HG03039 (cell line): Measurements from ENCODE around the gene DCANP1.

ENCODE experiments used
- ATAC-seq: cut with Tn5 transposase; IDR thresholded peaks from one replicate; pipeline ENCODE4 v1.9.1; 2021; ENCODE audit warnings: mild to moderate bottlenecking, moderate library complexity; ENCODE audit not compliant: unreplicated experiment

DCANP1 gene

GRCh38 chr5:135442431-135443160 lies 4.6 kb downstream of the DCANP1 start:
- ATAC-seq: no peak

DNA sequence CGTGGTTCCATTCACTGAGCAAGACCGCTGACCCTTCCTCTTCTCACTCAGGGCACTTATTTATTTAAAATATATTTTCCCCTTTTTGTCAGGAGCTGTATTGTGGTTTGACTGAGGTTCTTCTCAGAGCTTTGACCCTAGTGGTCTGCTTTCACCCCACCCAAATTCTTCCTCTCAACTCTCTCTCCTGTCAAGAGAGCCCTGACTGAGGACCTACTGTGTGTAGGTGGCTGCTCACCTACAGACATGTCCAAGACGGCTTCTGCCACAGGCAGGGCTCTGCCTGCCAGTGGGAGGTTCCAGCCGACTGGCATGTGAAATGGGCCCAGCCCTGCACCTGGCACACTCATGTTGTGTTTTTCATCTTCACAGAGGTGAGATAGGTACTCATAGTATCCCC lies 5.2 kb downstream of the DCANP1 start:
- no peak for ATAC-seq

DNA sequence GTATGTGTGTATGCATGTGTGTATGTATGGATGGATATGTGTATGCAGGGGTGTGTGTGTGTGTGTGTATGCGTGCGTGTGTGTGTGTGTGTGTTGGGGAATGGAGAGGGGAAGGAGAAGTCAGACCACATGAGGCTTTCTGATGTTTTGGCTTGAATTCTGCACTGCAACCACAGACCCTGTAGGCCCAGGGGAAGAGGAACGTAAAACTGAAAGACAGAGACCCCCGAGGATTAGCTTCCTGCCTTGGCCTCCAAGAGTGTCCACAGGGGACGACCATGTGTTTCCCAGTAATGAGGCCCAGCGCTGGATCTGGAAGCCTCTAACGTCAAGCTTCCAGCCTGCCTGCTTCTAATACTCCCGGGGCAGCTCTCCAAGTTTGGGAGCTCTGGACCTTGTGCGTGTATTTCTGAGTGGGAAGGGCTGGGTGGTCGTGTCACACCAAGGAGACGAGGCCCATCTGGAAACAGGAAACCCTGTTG lies 5.8 kb downstream of the DCANP1 start:
- ATAC-seq: no peak

DNA sequence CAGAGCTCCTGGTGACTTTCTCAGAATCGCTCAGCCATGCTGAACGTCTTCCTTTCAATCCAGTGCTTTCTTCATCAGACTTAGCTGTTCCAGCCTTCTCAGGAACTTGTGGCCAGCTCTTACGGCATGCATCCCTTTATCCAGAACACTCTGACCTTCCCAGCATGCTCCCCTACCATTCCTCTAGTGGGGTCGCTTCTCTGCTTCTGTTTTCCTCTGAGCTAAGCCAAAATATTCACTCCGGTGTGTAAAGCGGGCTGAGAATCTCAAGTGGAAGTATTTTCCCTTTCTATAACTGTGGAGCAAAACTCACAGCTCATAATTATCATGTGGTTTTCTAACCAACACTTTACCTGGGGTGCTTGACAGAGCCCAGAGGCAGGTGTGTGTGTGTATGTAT lies 6.2 kb downstream of the DCANP1 start:
- ATAC-seq: no peak

DNA sequence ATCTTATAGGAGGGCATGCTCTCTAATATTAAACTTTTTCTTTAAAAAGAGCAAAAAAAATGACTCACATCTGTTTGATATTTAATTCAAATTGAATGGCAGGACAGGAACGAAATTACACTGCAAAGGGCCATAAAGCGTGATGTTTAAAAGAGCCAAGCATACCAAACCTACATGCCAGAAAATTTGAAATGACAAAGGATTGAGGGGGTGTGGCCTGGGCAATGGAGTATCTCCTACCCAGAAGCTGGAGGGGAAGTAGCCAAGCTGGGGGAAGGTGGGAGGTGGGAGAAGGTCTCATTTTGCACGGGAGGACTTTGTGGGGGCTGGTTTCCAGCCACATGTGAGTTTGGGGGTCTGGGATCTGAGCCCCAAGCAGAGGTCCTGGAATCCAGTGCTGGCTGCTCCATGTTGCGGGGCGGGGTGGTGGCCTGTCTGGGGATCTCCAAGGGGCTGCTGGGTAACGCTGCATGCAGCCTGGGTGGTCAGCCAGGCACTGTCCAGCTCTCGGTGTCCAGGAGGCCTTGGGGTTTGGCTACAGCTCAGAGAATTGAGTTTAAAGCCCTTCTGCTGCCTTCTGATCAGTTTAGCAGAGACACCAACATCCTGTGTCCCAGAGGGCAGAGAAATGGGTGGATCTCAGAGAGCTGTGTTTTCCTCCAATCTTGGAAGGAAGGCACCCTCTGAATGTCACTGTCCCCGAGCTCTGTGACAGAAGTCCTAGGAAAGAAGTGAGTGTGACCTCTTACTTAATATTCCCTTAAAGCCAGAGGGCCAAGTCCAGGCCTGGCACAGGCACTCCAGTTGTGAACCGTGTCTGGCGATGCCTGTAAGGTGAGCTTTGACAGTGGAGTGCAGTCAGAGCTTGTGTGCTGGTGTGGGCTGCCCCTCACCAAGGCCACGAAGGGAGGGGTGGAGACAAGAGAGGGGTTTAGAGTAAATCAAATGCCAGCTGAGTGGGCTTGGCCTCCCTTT lies 7.6 kb downstream of the DCANP1 start:
- no peak for ATAC-seq

DNA sequence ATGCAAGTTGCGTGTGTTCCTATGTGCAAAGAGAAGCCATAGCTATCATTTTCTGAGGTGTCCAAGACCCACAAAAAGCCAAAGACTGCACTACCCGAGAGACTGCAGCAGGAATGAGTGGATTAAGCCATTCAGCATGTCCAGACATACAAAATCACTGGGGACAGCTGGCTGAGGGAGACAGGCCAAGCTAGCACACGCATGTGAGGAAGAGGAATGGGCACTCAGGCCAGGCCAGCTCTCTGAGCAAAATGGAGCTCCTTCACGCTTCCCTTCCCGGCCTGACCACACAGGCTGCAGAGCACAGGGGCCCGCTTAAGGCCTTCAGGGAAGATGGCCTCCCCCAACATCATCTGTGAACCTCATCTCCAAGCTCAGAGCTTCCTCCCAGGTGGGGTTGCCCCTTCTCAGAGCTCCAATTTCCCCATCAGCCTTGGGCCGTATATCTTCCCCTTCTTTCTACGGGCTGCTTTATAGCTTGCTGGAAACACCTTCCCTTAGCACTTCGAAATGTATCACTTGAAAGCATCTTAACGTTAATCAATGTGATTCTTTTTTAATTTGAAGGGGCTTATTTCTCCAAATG lies 8.4 kb downstream of the DCANP1 start:
- no peak for ATAC-seq

GRCh38 chr5:135437796-135438560 lies 9.2 kb downstream of the DCANP1 start:
- ATAC-seq: no peak

GRCh38 chr5:135437422-135437795 lies 9.7 kb downstream of the DCANP1 start:
- ATAC-seq: no peak

- ATAC-seq: no peak
Measured at GRCh38 chr5:135436951-135437418, 10.2 kb downstream of the DCANP1 start.

DNA sequence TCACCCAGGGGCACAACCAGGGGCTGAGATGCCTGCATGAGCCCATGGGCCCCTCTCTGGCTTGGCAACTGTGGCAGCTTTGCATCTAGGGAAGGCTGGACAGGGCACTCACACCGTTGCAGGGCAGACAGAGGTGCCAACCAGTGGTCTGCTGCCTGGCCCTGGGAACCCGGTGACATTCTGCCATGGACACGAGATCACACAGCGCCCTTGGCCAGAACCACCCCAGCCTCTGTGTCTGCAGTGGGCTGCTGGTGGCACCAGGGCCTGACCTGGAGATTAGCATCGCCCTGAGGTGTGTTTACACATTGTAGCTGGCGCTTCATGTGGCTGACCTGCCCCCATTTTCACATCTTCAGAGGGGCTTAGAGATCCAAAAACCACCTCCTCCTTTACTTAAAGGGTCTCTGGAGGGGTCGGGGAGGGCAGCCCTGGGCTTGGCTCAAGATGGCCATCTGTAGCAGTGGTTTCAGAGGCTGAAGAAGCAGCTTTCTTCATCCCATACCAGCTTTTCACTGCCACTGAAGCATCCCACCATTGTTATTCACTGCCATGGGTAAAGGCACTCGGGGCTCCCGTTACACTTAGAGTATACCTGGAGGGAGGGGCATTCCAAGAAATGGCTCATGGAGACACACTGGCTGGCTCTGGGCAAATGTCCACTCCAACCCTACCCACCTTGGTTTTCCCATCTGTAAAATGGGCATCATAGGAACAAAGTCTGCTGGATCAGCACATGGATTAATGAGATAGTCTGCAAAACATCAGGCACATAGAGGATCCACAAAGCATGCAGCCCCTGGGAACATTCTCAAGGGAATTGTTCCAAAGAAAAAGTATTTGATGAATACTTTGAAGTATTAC lies 11.4 kb downstream of the DCANP1 start:
- no peak for ATAC-seq

DNA sequence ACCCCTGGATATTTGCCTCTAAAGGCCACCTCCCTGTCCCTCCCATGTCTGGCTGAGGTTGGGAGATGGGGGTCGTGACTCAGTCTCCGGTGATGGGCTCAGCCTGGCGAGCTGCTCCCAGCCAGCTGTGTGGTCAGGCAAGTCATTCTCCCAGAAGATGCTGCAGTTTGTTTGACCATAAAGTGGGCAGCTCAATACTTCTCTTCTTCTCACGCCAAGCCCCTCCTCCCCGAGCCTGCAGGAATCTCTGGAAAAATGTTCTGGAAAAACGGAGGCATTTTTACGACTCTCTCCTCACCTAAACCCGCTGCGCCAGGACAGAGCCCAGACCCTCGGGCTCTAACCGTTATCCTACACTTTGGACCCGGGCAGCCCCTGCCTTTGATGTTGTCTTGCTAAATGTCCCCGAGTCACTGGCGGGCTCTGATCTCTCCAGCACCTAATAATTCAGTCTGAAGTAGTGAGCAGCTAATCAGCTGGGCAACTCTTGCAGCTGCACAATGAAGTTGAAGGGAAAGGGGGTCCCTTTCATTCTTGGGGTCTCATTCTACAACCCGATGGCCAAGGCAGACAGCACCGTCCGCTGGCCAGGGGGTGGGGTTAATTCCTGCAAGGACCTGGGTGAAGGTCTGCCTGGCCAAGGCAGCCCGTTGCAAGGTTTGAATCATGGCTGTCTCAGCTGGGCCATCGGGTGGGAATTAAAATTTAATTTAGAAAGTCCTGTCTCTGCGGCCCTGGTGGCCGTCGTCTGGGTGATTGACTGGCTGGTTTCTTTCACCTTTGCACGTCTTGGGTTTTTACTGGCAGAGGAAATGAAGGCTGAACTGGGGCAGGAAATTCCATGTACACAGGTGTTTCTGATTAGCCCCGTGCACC lies 12.3 kb downstream of the DCANP1 start:
- ATAC-seq: no peak

GRCh38 chr5:135433681-135434426 lies 13.3 kb downstream of the DCANP1 start:
- no peak for ATAC-seq

GRCh38 chr5:135432113-135432512 lies 15.0 kb downstream of the DCANP1 start:
- ATAC-seq: no peak

- ATAC-seq: no peak
Measured at GRCh38 chr5:135430135-135430437, 17.1 kb downstream of the DCANP1 start.

GRCh38 chr5:135429301-135430134 lies 17.6 kb downstream of the DCANP1 start:
- no peak for ATAC-seq

GRCh38 chr5:135428586-135428985 lies 18.6 kb downstream of the DCANP1 start:
- ATAC-seq: no peak
